NK-92 (cell line): ENCODE data around the gene CFAP61.

ENCODE experiments used
- DNase-seq: peaks from one replicate; lab custom pipeline; 2025; ENCODE audit not compliant: unreplicated experiment; lab: John Stamatoyannopoulos, UW

Gene CFAP61

DNA sequence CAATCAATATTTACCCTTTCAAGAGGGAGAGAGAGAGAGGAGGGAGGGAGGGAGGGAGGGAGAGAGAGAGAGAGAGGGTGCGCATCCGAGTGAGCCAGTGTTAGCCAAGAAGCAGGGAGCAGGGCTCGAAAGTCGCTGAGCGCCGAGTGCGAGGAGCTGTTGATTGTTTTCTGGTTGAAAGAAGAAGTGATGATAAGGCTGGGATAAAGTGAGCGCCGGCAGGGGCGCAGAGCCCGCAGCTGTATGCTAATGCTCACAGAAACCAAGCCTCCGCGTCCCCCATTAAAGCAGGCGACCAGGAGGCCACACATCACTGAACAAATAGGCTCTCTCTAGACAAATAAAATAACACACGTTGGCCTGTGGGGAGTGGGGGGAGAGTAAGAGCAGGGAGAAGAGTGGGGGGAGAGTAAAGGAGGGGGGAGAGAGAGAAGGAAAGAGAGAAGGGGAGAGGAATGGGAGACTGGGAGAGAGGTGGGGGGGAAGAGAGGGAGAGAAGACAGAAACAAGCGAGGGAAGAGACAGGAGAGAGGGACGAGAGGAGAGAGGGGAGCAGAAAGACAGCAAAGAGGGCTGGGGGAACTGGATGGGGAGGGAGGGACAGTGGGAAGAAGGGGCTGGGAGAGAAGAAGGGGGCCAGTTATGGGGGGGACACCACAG is 310.6 kb downstream of the CFAP61 start:
- no peak for DNase-seq

DNA sequence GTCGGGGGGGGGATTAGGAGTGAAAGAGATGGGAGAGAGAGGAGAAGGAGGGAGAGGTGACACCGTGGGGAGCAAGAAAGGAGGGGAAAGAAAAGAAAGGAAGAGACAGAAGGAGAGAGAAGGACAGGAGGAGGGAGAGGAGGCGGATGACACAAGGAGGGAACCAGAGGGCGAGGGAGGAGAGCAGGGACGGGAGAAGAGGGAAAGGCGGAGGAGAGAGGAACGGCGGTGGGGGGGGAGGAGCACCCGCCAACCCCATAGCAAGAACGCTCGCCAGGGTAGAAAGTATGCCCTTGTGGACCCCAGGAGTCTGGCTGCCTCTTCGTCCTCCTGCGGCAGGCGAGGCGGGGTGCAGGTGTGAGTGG is 311.1 kb downstream of the CFAP61 start:
- DNase-seq: no peak

DNA sequence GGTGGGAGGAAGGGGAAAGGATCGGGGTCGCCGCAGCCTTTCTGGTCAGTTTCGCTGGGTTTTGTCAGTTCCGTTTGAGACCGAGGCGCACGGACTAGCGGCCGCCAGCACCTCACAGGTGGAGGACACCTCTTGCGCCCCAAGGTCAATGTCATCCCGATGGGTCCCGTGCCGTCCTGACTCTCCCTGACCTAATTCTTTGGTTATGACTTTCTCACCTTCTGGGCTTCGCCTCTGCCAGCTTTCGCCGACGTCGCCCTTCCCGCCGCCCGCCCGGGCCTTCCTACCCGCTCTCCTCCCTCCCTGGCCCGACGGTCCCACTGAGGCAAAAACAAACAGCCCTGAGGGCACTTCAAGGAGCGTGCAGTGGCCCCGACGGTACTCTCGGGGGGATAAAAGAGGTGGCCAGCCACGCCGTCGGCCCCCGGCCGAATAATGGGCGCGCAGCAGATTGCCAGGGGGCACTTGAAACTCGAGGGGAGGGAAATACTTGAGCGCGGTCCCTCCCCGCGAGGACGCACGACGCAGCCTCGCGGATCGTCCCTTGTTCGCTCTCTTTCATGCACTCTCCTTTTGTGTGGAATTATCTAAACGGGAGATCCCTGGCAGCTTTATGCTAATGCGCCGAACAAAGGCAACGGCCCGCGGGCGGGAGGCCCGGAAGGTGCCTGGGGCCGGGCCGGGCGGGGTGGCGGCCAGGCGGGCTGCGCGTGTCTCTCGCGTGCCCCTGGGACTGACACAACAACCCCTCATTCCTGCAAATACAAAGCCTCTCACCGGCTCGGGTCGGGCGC is 311.7 kb downstream of the CFAP61 start:
- no peak for DNase-seq

DNA sequence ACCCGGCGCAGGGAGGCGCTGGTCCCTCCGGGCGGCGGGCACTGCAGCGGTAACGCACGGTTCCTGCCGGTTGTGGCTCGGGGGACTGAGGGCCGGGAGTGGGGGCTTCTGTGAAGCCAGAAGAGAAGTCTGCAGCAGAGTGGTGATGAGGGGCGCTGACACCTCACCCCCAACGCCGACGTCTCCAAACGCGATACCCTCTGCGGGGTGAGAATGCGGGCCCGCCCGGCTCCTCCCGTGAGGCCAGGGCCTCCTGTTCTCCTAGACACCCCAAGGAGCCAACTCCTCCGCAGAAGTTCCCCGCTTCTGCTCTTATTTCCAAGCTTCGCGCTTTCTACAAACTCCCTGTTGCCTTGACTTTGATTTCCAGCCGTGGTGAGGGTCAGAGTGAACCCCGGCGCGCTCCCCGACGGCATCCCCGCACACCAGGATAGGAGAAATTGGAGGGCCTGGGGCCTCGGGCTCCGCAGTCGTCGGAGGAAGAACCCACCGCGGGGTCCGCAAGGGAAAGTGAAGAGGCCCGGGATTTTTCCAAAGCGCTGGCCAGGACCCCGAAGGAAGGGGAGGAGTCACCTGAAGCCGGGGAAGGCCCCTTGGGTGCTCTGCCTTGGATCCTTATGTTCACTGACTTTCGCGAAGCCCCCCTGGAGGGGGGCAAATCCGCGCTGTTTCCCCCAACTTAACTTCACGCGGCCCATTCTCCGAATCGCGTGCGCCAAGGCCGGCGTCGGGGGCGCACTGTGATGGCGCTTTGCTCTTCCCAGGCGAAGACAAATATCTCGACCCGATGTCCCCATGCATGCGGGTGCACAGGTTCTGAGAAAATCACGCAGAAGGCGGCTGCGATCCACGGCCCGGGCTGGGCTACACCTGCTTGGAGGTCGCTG is 312.5 kb downstream of the CFAP61 start:
- DNase-seq: no peak

- no peak for DNase-seq
These were observed 313.3 kb downstream of the CFAP61 start for GRCh38 chr20:20365480-20366161.

- no peak for DNase-seq
These were observed 314.2 kb downstream of the CFAP61 start for GRCh38 chr20:20366551-20366875.

- no peak for DNase-seq
These were observed 314.7 kb downstream of the CFAP61 start for GRCh38 chr20:20366876-20367574.

GRCh38 chr20:20367575-20368417 is 315.5 kb downstream of the CFAP61 start, which contains the start of gene INSM1:
INSM1 (plus strand) TSS chr20:20368104; CDS start chr20:20368268, 164 bp downstream.
- no peak for DNase-seq

DNA sequence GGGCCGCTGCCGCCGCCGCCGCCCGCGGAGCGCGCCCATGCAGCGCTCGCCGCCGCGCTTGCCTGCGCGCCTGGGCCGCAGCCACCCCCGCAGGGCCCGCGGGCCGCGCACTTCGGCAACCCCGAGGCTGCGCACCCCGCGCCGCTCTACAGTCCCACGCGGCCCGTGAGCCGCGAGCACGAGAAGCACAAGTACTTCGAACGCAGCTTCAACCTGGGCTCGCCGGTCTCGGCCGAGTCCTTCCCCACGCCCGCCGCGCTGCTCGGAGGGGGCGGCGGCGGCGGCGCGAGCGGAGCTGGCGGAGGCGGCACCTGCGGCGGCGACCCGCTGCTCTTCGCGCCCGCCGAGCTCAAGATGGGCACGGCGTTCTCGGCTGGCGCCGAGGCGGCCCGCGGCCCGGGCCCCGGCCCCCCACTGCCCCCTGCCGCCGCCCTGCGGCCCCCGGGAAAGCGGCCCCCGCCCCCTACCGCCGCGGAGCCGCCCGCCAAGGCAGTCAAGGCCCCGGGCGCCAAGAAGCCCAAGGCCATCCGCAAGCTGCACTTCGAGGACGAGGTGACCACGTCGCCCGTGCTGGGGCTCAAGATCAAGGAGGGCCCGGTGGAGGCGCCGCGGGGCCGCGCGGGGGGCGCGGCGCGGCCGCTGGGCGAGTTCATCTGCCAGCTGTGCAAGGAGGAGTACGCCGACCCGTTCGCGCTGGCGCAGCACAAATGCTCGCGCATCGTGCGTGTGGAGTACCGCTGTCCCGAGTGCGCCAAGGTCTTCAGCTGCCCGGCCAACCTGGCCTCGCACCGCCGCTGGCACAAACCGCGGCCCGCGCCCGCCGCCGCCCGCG is 316.3 kb downstream of the CFAP61 start:
- no peak for DNase-seq

DNA sequence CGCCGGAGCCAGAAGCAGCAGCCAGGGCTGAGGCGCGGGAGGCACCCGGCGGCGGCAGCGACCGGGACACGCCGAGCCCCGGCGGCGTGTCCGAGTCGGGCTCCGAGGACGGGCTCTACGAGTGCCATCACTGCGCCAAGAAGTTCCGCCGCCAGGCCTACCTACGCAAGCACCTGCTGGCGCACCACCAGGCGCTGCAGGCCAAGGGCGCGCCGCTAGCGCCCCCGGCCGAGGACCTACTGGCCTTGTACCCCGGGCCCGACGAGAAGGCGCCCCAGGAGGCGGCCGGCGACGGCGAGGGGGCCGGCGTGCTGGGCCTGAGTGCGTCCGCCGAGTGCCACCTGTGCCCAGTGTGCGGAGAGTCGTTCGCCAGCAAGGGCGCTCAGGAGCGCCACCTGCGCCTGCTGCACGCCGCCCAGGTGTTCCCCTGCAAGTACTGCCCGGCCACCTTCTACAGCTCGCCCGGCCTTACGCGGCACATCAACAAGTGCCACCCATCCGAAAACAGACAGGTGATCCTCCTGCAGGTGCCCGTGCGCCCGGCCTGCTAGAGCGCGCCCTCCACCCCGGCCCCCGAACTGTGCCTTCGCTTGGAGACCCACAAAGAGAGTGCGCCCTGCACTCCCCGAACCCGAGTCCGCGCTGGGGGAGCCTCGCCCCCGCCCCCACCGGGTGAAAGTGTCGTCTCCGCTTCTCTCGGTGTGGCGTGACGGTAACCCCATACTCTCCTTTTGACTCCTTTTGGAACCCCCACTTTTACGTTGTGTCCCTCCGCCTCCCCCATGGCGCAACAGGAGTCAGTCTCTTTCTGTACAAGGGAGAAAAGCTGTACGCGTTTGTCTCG is 317.1 kb downstream of the CFAP61 start:
- DNase-seq: no peak

DNA sequence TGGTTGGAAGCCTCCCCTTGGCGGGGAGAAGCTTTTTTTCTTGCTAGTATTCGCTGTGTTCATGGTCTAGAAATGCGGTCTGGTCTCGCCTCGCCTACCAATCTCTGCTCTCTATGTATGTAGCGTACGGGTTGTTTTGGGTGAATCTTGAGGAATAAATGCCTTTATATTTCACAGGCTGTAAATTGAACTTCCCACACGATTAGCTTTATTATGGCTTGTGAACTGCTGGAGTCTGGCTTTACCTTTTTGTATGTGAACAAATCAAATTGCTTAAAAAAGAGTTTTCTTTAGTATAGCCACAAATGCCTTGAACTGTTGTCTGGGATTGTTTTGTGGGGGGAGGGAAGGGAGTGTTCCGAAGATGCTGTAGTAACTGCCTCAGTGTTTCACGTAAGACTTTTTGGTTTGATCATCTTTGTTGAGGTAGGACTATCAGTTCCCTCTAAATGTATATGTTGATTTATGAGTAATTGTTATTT is 317.8 kb downstream of the CFAP61 start:
- no peak for DNase-seq

GRCh38 chr20:20371083-20371482 is 318.8 kb downstream of the CFAP61 start:
- no peak for DNase-seq

DNA sequence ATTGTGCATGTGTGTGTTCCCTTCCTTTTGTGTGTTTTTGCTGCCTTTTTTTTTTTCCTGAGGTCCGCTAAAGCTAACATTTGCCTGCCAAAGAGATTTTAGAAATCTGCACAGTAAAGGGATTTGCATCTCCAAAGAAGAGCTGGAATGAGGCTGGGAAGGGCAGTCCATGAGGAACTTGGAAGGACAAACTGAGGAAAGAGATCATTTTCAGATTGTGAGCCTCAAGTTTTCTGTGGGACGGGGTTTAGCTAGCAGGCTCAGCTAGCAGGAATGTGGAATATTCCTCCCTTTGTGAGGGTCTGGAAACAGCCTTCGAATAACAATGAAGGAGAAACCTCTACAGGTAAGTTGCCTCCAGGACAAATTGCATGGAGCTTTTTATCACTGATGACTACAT is 319.3 kb downstream of the CFAP61 start:
- no peak for DNase-seq

- no peak for DNase-seq
These were observed 320.8 kb downstream of the CFAP61 start for GRCh38 chr20:20373091-20373571.

GRCh38 chr20:20375862-20376261 is 323.5 kb downstream of the CFAP61 start:
- DNase-seq: no peak

DNA sequence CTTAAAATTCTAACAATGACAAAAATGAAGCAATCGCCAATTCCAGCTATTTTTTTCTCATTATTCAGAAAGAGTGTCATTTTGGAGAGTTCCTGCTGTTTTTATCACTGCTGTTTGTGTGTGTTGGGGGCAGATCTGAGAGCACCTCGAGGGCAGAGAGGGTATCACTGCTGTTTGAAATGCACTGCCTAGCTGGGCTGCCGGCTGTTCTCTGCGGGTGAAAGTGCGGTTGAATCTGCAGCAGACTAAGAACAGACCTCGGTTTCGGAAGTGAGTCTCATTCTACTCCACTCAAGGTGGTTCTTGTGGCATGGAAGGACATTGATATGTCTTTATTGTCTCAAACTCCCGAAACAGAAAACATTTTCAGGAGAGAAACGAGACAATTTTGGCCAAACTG is 333.9 kb downstream of the CFAP61 start:
- no peak for DNase-seq

DNA sequence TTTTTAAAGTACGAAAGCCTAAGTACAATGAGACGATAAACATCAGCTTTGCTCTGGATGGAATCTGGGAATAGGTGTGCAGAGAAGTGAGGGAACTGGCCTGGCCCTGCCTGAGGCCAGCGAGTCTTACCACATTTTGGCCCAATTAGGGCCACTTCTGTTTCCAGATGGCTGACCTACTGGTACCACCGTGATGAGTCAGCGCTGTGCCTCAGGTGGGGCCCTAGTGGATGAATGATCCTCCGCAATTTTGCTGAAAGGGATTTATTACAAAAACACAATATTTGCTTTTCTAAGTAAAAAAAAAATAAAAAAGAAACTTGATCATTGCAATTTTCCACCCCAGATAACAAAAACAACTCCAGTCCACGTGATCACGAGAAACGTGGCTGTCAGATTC is 338.1 kb downstream of the CFAP61 start:
- DNase-seq: no peak

DNA sequence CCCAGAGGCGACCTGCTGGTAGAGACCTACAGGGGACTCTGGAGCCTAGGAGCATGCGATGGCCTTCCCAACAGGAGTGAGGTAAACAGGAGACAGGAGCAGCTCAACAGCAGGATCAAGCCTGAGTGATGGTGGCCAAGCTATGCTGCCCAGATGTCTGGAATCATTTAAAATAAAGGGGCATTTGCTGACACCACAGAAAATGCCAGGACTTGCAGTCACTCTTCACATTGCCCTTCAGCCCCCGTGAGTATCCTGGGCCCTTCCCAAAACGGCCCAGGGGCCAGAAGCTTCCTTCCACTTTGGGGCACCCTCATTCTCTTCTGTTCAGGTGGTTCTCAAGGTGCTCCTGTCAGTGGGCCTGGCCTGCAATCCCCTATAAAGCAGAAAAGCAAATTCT is 338.8 kb downstream of the CFAP61 start:
- DNase-seq: no peak
